Limb (tissue), 2 donors: ENCODE measurements around the gene THOC5.
A peak's percentile ranks its signal among the peaks of the same experiment; 100 is the strongest.

Source experiments
- DNase-seq, 2 donors: peaks; one replicate each; pipeline ENCODE4 v3.0.0-alpha.2; 2016; ENCODE audit errors: extremely low spot score in 2 of 2

Gene THOC5

DNA sequence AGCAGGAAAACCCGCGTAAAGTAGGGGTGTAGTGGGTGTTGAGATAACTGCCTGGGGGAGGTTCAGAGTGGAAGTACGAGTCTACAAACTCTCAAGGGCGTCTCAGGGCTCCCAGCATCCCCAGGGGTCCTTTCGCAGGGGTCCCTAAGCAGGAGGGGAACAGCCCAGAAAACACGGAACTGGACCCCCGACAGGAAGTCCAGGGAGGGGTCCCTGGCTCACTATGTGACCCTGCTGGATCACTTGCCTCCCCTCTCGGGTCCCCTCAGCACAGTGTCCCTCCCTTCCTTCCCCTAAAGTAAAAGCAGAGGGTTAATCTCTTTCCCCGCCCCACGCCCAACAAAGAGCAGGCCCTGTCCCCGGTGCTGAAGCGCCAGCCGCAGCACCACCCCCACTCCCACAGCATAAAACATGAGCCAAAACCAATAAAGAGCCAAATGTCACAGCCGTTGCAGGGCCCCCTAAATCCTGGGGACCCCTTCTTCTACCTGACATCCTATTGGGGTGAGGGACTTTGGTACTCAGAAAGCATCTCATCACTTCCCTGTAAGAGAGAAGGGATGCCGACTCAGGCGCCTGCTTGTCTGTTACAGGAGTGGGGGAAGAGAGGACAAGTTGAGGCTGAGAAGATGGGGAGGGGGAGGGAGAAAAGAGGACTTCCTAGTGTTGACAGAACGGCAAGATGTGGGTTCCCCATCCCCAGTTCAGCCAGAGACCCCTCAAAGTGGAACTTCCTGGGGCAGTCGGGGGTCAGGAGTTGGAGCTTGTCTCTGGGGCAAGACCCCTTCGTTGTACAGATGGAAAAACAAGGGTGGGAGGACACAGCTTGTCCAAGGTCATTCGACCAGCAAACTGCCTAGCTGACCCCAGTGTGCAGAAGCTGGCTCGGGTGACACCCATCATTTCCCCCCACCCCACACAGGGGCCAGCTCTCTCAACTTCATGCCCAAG lies 75.0 kb downstream of the THOC5 start:
- peak; percentile 47 to 73 for DNase-seq

DNA sequence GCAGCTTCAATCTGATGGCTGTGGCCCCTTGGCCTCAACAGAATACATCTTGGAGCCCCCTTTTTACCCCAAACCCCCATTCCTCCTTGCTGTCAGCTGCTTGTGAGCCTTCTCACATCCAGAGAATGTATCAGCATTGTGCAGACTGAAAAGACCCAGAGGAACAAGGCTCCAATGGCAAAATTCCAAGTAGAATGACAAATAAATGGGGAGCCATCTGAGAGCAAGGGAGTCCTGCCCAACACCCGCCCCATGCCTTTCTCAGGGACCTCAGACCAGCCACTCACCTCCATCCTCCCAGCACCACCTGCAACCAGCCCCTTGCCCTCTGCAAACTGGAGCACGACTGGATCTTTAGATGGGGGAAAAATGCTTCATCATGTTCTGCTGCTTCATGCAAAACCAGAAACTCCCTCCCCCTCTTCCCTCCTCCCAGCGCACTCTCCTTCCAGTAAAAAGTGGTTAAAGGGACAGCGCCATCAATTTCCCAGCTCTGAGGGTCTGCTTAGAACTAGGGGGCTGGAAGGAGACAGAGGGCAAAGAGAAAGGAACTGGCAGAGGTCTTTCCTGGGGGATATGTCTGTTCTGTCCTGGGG lies 75.7 kb downstream of the THOC5 start:
- no peak for DNase-seq

DNA sequence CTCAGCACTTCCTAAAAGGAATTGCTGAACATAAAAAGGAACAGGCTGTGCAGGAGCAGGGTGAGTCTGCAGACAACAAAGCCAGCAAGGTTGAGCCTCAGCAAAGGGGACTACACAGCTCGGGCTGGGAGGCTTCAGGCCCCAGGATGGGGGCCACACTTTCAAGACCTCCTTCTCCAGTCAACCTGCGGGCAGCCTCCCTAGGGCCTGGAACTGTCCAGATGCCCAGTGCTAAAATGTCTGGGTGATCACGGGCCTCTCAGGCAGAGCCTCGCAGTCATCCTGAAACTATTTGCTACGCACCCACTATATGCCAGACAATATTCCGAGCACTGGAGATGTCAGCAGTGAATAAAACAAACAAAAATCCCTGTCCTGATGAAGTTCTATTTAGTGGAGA lies 77.4 kb downstream of the THOC5 start:
- DNase-seq = no peak

DNA sequence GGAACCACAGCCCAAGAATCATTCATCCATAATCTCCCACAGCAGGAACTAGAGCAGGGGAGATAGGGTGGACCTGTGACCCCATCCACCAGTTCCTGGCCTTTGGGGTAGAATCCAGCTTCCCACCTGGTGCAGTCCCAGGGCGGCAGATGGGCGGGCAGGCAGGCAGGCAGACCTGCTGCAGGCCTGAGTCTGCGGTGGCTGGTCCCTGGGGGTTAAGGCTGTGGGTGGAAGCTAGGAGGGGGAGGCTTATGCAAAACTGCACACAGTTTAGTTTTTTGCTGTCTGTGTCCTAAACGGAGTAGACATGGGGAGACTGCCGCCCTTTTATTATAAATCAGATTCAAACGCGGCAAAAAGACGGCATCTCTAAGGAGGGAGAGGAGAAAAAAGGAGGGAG lies 78.0 kb downstream of the THOC5 start:
- DNase-seq = no peak

DNA sequence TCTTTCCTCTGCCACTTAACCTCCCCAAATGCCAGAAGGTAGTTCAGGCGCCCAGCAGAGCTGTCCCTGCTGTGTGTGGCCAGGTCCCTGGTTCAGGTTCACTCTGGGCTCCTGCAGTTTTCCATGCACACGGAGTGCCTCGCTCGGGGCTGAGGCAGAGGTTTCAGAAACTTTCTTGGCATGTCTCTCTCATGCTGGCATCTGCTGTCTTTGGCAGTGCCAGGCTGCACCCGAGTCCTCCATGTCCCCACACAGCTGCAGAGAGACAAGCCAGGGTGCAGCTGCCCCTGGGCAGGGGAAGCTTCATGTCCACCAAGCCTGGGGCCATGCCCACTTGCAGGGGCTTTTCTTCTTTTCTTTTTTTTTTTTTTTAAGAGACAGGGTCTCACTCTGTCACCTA lies 80.6 kb downstream of the THOC5 start:
- no peak for DNase-seq

DNA sequence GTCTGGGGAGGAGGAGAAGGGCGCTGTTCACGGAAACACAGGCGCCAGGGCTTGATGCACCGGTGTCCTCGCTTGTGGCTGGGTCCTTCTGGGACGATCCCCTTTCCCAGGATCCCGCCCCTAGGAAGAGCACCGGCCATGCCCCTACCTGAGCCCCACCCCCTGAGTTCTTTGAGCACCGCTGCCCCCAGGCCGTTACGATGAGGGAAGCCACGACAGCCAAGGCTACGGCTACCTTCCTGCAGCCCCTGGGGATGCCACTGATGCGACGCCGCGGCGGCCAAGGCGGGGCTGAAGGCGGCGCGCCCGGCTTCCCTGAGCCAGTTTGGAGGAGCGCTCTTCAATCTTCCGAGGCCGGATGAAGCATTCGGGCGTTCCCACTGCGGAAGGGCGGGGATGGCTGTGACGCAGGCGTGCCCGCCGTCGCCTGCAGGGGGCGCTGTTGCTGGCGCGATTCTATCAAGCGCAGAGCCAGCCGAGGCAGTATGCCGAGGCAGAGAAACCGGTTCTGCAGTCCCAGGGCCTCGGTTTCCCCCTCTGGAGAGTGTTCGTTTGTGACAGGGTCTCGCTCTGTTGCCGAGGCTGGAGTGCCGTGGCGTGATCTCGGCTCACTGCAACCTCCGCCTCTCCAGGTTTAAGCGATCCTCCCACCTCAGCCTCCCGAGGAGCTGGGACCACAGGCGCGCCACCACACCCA lies 83.2 kb downstream of the THOC5 start:
- peak; percentile 23 to 82 for DNase-seq

DNA sequence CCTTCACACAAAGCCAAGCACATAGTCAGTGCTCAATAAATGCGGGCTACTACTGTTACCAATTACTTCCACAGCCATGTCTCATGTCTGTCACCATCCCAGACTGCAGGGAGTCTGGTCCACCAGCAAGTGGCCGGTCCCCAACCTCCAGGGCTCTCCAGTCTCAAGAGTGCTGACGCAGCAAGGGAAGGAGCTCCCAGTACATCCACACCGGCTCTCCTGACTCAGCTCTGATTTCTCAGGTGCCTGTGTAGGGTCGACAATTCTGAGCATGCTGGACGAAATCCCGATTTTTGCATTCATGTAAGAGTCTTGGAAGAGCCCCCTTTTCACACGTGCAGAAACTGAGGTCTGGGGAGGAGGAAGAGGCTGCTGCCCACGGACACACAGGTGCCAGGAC lies 83.8 kb downstream of the THOC5 start:
- no peak for DNase-seq

DNA sequence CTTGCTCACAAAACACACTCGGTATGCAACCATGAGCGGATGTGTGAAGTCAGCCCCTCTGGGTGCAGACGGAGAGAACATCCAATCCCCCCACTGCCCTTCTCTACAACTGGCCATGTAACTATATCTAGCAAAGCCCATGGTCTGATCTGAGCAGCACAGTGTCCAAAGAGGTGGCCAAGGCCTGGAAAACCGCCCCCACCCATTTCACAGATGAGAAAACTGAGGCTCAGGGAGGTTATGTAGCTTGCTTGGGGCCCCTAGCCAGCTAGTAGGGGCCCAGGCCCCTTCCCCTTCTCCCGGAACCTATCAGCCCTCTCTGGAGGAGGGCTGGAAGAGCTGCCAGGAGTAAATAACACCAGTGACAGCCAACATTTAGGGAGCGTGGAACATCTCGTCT lies 89.0 kb downstream of the THOC5 start:
- no peak for DNase-seq

DNA sequence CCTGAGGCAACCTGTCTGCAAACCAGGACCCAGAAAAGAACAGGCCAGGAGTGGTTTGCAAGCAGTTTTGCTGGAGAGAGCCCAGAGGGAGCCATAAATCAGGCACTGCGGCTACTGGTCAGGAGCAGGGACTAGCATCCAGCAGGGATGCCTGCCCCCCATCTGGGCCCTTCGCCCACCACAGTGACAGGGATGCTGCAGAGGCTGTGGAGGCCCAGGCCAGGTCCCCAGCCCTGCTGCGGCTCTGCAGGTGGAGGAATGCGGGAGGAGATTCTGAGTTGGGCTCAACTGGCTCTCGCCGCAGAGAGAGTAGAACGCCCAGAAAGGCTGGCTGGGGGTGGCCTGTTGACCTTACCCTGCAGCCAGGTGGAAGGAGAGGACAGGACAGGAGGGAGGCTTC lies 89.9 kb downstream of the THOC5 start:
- DNase-seq = no peak

DNA sequence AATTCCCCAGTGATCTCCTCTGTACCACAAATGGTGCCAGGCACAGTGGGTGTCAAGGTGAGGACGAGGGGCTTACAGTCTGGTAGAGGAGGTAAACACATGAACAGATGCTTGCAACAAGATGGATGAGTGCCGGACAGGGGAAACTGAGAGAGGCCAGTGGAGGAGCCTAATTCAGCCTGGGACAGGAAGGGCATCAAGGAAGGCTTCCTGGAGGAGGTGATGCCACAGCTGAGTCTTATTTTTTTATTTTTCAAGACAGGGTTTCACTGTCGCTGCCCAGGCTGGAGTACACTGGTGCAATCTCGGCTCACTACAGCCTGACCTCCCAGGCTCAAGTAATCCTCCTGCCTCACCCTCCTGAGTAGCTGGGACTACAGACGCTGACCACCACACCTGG lies 92.3 kb downstream of the THOC5 start:
- DNase-seq = no peak

DNA sequence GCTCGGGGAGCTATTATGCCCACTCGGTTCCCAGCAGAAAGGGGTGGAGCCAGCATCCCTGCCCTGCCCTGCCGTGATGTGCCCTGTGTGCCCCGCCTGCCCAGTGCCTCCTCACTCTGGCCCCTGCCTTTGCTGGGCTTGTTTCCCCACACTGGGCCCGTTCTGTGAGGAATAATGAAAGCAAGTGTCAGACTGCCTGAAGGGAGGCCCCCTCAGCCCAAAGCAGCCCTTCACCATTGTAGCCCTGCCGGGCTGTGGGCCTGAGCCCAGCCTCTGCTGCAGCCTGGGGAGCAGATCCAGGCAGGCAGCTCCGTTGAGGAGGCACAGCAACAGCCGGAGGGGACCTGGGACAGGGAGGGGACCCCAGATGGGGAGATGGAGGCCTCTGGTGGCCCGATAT lies 93.8 kb downstream of the THOC5 start:
- no peak for DNase-seq

DNA sequence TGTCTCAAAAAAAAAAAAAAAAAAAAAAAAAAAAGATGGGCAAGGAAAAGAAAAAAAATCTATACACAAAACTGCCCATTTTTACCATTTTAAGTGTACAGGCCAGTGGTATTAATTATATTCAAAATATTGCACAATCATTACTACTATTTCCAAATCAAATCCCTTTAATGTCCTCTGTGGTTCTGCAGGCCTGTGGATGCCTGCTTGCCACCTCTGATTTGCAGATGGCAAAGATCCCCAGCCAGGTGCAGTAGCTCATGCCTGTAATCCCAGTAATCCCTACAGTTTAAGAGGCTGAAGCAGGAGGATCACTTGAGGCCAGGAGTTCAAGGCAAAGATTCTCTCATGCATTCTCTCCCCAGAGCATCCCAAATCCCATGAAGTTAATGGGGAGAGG lies 95.0 kb downstream of the THOC5 start:
- no peak for DNase-seq

DNA sequence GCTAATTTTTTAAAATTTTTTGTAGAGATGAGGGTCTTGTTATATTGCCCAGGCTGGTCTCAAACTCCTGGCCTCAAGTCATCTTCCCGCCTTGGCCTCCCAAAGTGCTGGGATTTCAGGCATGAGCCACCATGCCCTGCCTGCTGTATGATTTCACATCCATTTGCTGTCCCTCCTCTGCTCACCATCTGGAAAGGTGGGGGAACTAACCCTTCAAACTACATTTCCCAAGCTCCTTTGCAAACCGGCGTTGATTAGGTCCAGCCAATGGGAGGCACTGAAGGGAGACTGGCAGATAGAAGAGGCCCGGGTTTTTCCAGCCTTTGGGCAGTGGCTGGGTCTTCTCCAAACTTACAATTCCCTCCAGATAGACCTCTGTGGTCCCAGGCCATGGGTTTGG lies 95.8 kb downstream of the THOC5 start:
- DNase-seq = peak; percentile 13 to 43

DNA sequence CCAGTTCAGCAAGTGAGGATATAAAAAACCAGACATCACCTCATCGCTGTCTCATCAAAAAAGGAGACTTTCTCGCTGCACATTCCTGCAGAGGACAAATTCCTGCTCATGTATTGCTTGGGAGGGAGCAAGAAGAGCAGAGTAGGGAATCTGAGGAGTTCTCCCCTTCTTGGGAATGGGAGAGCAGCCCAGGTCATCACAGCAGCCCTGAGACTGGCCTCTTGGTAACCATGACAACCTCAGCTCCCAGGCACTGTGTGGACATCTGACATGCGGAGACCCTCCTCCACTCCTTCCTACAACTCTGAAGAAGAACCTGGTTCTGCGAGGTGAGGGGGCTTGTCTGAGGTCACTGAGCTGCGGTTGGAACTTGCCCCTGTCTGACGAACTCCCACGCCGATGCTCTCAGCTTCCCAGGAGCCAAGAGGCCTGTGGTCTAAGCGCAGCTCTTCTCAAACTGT lies 97.3 kb downstream of the THOC5 start:
- peak in 1 of 2 donors; percentile 42 for DNase-seq
